Lung microvascular endothelial cell (primary cell): Measurements from ENCODE around the gene PTPRN2. TPM values are rescaled to one million over a fixed set of nuclear protein-coding genes. Genes with fewer than 3 reads are reported as not detected.

ENCODE experiments used
- DNase-seq, 2 donors: peaks; one replicate each; pipeline versions ENCODE4 v3.0.0 to v3.0.0-alpha.2; 2010; ENCODE audit warnings: low read depth in 2 of 2
- total RNA-seq: library from RNA; depleted of rRNA; stranded (reverse); fragments of >200 nt; gene quantifications from 2 replicates; pipeline ENCODE4 v1.2.1, GENCODE V29; 2014

The PTPRN2 gene
- total RNA-seq, 1 donor from 2014 or later: 4.6 TPM

DNA sequence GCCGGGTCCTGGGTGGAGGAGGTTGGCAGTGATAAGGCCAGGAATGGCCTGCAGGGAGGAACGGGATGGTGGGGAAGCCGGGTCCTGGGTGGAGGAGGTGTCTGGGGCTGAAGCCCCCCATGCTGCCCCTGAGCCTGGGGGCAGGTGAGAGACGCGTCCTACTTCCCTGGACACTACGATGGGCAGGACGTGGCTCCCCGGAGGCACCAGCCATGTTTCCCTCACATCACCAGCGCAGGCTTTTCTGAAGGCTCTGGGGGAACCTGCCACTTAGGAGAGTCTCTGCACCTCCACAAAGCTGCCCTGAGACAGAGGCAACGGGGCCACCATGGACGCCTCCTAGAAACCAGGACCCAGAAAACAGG, 926.0 kb downstream of the PTPRN2 start:
- DNase-seq: no peak

DNA sequence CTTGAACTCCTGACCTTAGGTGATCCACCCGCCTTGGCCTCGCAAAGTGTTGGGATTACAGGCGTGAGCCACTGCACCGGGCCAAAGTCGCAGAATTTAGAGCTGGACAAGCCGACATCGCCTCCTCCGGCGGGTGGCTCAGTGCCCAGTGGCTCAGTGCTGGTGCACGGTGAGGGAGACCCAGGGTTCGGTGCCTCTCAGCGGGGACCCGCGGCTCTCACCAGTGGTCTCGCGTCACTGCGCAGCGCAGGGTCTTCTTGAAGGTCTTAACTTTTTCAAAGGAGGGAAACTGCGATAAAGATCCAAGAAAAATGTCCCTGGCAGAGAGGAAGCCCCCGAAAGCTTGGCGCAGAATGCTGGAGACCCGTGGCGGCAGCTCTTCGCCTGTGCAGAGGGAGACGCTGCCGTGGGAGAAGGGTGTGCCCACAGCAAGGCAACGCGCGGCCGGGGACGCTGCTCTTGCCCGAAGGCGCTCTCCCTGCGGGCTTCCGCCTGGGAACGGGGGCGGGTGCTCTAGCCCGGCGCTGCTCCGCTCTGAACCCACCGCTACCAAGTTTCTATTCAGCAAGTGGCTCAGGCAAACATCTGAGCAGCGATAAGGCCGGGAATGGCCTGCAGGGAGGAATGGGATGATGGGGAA, 926.5 kb downstream of the PTPRN2 start:
- DNase-seq: no peak

DNA sequence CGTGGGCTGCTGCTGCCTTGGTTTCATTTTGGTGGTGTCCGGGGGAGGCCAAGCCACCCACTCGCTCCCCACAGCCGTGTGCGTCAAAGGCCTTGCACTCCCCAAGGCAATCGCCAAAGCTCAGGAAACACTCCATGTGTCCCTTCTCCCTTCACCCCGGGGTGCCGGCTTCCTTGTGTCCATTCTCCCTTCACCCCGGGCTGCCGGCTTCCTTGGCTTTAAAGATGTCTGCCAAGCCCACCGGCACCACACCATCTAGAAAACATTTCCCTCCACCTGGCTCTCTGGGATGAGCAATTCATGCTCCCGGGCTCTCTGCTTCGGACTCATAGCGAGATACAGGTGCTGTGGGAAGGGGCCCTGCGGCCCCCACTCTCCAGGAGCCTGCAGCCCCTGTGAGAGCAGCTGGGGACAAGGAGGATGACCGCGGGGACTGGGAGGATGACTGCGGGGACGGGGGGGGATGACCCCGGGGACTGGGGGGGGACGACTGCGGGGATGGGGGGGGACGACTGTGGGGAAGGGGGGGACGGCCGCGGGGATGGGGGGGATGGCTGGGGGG, 928.7 kb downstream of the PTPRN2 start:
- no peak for DNase-seq

DNA sequence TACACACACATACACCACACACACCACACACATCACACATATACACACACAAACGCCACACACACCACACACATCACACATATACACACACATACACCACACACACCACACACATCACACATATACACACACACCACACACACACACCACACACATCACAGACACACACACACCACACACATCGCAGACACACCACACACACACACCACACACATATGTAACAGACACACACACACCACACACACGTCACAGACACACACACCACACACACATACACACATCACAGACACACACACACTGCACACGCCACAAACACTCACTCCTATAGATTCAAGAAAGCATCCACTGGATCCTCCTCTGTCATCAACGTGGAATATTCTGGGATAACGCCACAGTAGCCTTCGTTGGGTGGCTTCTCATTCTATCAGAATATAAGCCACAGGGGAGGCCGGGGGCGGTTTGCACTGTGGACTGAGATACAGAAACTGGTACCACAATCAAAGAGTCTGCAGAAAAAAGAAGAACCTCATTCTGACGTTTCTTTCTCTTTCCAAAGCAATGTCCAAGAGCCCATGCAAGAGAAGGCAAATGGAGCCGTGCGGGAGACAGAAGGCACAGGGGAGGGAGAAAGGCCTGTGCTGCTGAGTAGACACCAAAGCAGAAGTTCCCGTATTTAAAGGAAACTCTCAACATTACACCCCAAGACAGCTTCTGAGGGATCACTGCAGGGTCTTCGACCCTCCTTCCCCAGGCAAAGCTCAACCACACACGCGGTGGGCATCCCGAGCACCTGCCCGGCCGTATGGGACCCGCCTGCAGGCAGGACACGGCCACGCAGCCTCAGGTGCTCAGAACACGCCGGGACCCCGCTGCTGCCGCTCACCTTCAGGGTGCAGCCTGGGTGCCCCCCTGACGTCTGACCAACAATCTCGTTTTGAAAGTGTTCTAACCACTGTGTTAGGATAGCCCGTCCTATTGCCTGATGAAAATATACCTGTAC, 929.6 kb downstream of the PTPRN2 start:
- DNase-seq: no peak

DNA sequence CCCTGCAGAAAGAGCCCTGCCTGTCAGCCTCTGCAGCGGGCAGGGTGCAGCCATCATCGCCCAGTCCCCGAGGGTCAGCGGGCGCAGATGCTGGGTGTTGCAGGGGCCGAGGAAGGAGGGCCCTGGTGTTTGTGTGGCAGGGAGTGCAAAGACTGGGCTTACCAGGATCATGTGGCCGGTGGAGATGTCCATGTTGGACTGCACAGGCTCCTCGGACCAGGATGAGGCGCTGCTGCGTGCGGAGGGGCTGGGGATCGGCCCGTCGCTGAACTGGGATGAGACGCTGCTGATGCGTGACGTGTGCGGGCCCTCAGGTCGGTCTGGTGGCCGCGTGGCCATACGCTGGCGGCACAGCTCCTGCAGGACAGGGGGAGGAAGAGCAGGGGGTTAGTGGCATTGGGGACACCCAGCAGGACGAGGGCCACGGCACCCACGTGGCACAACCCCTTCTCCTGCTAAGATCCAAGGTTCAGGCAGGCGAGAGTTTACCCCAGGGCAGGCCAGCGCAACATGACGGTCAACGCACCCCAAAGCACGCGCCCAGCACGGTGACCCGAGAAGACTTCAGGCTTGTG, 931.3 kb downstream of the PTPRN2 start:
- no peak for DNase-seq

DNA sequence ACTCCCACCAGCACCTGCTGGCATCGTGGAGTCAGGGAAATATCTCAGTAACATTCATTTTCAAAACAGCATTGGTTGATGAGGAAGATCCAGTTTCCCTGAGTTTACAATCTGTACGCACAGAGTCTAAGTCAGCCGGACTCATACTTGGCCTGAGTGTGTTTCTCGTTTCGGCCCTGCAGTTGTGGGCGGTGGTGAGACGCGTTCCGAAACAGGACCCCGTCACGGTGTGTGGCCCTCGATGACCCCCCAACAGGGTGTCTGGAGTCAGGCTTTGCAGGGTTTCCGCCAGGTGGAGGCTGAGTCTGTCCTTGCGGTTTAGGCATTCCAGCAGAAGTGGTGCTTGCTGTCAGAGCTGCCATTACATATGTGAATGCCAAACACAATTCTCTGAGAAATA, 933.3 kb downstream of the PTPRN2 start:
- no peak for DNase-seq

DNA sequence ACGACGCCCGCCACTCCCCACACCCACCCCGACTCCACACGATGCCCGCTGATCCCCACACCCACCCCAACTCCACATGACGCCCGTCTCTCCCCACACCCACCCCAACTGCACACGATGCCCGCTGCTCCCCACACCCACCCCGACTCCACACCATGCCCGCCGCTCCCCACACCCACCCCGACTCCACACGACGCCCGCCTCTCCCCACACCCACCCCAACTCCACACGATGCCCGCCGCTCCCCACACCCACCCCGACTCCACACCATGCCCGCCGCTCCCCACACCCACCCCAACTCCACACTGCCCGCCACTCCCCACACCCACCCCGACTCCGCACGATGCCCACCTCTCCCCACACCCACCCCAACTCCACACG, 933.8 kb downstream of the PTPRN2 start:
- no peak for DNase-seq

DNA sequence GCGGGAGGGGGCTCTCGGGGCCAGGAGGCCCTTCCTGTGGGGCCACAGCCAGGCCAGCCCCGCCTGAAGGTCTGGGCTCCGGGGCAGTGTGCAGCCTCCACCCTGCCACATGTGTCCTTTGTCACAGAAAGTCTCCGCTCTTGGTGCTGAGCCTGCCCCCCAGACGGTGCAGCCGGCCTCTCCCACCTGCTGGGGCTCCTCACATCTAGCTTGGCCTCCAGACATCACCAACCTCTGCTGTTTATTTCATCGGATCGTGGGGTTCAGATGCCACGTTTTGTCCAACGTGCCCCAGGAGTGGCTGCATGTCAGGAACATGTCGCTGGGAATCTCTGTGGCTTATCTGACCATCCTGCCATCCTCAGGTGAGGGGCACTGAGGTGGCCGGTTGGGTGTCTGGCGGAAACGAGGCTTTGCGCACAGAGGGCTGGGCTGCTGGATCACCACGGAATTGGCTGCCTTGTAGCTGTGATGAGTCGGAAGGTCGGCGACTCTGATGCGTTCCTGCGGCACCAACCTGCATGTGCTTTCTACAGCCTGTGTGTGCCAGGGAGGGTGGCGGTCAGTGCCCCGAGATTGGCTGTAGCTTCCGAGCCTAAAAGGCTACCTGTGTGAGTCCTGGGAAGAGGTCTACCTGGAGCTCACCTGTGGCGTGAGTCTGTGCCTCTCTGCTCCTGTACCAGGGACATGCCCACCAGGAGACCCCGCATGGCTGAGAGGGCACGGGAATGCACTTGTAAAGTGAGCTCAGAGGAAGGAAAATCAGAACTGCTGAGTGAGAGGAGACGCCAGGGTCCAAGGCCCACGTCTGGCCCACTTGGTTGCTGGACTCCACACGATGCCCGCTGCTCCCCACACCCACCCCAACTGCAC, 934.4 kb downstream of the PTPRN2 start:
- DNase-seq: no peak

DNA sequence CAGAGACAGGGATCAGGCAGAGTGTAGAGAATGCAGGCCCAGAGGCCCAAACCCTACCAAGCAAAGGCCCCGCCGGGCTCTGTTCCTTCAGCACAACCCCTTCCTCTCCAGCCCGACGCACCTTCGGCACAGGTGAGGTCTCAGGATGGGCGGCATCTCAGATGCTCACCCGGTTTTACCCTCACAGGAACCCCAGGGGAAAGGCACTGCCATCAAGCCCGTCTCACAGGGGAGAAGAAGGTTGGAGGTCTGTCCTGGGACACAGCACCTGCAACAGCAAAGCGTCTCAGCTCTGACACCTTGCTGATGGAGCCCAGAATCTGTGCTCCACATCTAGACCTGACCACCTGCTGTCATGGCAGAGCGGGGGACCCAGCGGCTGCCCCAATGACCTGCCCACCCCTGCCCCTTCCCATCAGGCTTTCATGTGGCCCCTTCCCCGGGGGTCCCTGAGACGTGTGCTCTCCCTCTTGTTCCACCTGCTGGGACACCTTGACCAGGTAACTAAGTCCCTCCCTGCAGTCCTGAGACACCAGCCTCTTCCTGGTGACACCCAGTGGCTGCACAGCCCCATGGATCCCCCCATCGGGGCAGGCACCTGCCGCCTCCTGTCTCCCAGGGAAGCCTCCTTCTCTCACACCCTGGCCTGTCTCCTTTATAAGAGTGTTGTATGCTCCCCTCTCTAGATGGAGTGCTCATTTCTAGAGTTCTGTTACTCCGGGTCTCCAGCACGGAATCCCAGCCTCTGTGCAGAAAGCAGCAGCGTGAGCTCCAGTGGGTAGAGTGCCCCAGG, 935.3 kb downstream of the PTPRN2 start:
- no peak for DNase-seq

DNA sequence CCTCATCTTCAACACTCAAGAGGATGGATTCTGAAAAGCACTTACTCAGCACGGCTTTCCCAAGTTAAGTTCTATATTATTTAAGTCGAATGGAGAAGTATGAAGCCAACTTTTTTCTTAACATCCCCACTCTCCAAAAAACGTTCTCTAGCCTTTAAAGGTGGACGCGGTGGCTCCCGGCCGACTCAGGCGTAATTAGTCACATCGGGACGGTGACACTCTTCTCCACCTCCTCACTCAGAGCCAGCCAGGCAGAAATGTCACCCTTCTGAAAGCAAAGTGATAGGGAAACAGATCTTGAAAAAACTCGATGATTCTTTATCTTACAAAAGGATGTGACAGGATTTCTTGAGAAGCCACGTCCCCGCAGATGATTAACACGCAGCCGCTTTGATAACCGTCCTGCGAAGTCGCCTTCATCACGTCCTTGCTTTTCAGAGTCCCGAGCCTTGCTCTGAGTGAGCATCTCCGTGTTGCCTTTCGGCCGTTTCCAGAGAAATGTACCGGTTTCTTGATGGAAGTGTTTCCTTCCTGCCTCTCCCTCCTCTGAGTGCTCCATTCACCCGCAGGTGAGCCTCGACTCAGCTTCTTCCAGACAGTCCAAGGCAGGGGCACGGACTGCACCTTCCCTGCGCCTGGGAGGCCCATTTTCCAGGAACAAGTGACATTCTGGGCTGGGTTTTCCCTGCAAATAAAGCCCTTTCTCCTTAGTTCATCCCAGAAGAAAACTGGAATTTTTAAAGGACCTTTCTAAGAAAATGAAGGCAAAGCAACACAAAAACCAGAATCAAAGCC, 936.1 kb downstream of the PTPRN2 start:
- DNase-seq: no peak

DNA sequence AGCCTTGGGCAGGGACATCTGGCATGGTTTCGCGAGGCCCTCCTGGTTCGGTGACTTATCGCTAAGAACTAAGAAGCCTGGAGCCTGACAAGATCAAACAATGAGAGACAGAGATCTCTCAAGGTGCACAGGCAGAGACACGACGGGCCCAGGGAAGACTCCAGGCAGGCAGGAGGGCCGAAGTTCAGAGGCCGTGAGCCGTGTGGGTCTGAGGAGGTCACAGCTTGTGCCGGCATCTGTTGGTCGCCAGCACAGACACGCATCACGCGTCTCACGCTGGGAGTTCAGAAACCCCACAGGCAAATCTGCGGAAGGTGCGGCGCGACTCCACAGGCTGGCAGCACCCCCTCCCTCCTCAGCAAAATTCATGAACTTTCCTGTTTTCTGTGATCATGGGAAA, 936.8 kb downstream of the PTPRN2 start:
- no peak for DNase-seq

DNA sequence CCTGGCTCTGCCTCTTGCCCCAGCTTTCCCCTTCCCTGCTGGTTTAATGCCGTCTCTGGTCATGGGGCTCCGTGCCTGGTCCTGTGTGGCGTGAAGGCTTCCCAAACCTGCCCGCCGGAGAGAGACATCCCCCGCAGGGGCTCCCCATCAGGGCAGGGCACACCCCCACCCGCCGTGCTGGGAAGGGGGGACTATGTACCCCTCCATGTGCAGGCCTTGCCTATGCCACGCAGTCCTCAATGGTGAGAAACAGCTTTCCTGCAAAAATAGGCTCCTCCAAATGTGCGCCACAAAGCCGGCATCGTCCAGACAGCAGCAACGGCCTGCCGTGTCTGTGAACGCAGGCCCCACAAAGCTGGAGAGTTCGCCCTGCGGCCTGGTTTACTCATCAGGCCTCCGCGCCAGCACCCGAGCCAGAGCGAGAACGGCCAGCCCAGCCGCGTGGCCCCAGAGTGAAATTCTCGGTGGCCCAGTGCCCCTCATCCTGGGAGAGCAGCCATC, 937.4 kb downstream of the PTPRN2 start:
- DNase-seq: no peak

DNA sequence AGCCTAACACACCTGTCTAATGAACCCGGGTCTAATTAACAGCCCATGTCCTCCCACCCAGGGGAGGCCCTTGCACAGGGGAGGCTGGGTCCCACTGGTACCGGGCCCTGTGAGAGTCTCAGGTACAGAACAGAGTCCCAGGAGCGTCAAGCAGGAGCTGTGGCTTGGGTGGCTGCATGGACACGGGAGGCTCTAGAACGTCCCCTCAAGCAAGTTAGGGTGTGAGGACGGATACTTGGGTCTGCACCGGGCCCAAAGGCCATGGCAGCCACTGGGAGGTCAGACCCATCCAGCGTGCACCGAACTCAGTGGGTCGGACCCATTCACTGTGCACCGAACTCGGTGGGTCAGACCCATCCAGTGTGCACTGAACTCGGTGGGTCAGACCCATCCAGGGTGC, 941.1 kb downstream of the PTPRN2 start:
- no peak for DNase-seq

DNA sequence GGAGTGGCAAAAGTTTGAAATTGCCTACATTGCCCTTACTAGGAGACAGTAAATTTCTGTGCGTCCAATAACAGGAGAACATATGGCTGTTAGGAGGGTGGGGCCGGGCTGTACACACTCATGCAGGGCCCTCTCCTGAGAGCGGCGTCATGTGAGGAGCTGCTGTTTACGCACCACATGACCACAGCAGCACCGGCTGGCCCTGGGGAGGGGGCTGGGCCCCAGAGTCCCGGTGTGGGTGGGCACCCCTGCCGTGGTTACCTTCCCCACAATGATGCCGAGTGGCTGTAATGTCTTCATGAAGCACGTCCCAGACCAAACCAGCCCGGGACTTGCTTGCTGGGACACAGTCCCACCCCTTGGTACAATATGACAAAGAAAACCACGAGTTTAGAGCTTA, 942.1 kb downstream of the PTPRN2 start:
- DNase-seq: no peak

DNA sequence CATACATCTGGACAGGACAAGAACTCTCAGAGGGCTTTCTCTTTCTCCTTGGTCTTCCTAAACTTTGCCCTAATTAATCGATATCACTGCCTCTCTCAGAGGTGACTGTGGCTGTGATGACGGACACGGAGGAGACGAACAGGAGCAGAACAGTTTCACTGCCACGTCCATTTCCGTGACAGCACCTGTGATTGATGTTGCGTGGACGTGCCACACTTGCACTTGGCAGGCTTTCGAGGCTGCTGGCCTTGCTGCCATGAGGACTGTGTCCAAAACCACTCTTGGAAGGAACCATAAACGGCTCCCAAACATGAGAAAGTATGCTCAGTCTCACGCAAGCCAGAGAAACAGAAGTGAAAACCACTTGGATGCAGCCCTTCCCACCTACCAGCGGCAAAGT, 942.7 kb downstream of the PTPRN2 start:
- DNase-seq: no peak

DNA sequence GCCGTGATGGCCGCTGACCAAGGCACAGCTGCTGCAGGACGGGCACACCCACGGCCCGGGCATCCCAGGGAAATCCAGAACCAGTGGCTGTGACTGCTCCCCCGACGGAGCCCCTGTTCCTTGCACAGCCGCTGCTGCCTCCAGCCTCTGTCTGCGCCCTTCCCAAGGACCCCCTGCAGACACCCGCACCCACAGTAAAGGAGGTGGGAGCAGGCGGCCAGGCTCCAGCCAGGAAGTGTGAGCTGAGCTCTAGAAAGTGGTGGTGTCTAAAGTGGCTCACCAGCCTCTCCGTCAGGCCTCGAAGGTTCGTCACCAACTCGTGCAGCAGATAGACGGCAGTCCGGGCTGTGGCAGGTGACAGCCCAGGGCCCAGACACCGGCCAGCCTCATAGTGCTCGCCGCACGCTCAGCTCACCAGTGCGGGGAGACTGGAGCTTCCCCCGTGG, 944.1 kb downstream of the PTPRN2 start:
- DNase-seq: no peak

DNA sequence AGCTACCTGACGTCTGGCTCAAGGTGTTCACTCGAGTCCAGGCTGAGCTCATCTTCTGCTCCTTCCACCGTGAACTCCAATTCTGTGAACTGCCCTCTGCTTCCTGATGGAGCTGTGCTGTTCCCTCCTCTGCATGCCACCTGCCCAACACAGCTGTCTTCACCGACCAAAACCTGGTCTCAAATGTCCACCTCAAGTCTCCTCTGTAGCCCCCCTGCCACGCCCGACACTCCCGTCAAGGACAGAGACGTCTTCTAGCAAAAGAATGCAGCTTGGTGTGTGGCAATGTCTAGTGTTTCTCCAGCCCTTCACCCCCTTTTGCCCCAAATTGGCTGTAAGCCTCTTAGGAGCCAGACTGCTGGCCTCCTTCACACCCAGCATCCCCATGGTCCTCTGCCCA, 945.8 kb downstream of the PTPRN2 start:
- DNase-seq: no peak

DNA sequence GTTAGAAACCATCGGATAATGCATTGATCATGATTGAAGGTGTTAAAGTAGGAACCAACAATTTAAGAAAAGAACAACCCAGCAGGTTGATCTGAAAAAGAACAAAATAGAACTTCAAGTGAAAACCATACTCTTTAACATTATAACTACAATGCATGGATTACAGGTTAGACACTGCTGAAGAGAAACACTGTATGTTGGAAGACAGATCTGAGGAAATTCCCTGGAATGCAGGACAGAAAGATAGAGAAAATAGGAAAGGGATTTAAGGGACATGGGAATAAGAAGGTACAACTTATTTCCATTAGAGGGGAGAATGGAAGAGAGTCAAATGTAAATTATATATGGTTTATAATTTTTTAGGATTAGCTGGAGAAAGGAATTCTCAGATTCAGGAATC, 947.5 kb downstream of the PTPRN2 start:
- no peak for DNase-seq

DNA sequence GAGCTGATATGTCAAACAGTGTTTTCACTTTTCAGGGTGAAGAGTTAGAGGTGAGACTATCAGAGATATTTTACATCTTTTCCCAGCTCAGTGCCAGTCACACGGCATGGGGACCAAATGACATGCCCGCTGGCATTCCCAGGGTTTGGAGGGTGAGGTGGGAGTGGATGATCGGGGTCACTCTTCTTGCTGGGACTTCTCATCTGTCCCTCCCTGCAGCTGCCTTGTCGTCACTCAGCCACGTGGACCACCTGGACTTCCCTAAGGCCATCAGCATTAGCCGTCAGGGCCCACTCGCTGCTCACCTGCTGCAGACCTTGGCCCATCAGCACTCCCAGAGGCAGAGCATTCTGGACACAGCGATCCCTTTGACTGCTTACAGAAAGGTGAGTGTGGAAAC, 949.1 kb downstream of the PTPRN2 start:
- no peak for DNase-seq
